Measurements from ENCODE around the gene POR.
"Not testable (repeated sequence)": the region's sequence is repeated elsewhere in the genome, so short reads cannot be mapped to it uniquely, and the experiment has no call there.

POR gene

GRCh38 chr7:76029682-76030081 lies 114.7 kb downstream of the POR start:
- DNase-seq (ENCODE audit: low read depth) = not testable (repeated sequence)

- DNase-seq (ENCODE audit: low read depth) = no peak
Measured at GRCh38 chr7:76031964-76032363, 117.0 kb downstream of the POR start.
